Ishikawa (cell line): ENCODE data around the gene IGSF8.

ENCODE experiments used
- CEBPB ChIP-seq: IDR thresholded peaks from 2 replicates; pipeline ENCODE4 v1.6.1; 2012
- CREB1 ChIP-seq: IDR thresholded peaks from 2 replicates; pipeline ENCODE4 v1.6.1; 2012; ENCODE audit warnings: low read depth
- EGR1 ChIP-seq: IDR thresholded peaks from 2 replicates; pipeline ENCODE4 v1.6.1; 2012
- EP300 ChIP-seq: IDR thresholded peaks from 2 replicates; pipeline ENCODE4 v1.6.1; 2012; ENCODE audit warnings: borderline replicate concordance
- FOXM1 ChIP-seq: IDR thresholded peaks from 2 replicates; pipeline ENCODE4 v1.6.1; 2012; ENCODE audit warnings: low read depth, borderline replicate concordance
- MAX ChIP-seq: IDR thresholded peaks from 2 replicates; pipeline ENCODE4 v1.6.1; 2012
- NFIC ChIP-seq: IDR thresholded peaks from 2 replicates; pipeline ENCODE4 v1.6.1; 2012
- RAD21 ChIP-seq: IDR thresholded peaks from 2 replicates; pipeline ENCODE4 v1.6.1; 2012; ENCODE audit warnings: low read depth
- REST ChIP-seq: IDR thresholded peaks from 2 replicates; pipeline ENCODE4 v1.6.1; 2012; ENCODE audit warnings: low read depth, mild to moderate bottlenecking
- TAF1 ChIP-seq: IDR thresholded peaks from 2 replicates; pipeline ENCODE4 v1.6.1; 2012; ENCODE audit warnings: low read depth, mild to moderate bottlenecking
- TCF12 ChIP-seq: IDR thresholded peaks from 2 replicates; pipeline ENCODE4 v1.6.1; 2012; ENCODE audit warnings: low read depth
- TEAD4 ChIP-seq: IDR thresholded peaks from 2 replicates; pipeline ENCODE4 v1.6.1; 2012
- USF1 ChIP-seq: IDR thresholded peaks from 2 replicates; pipeline ENCODE4 v1.6.1; 2012
- YY1 ChIP-seq: IDR thresholded peaks from 2 replicates; pipeline ENCODE4 v1.6.1; 2012; ENCODE audit warnings: low read depth
- ZBTB7A ChIP-seq: IDR thresholded peaks from 2 replicates; pipeline ENCODE4 v1.6.1; 2012; ENCODE audit warnings: low read depth

The IGSF8 gene

GRCh38 chr1:160127865-160128523 is 29.6 kb upstream of the IGSF8 start:
- TF ChIP-seq ZBTB7A (no peak), CREB1 (no peak), NFIC (no peak), TEAD4 (no peak), MAX (no peak), USF1 (no peak), EP300 (no peak), TCF12 (no peak), YY1 (no peak), REST (no peak)

GRCh38 chr1:160127381-160127780 is 29.0 kb upstream of the IGSF8 start:
- TF ChIP-seq EGR1: no peak
- no peak for TF ChIP-seq REST
- no peak for TF ChIP-seq NFIC
- no peak for TF ChIP-seq EP300
- no peak for TF ChIP-seq FOXM1
- TF ChIP-seq CEBPB: no peak
- TF ChIP-seq TAF1: no peak
- no peak for TF ChIP-seq CREB1
- no peak for TF ChIP-seq RAD21
- TF ChIP-seq USF1: no peak
- TF ChIP-seq MAX: no peak
- no peak for TF ChIP-seq TCF12
- TF ChIP-seq TEAD4: no peak
- TF ChIP-seq ZBTB7A: no peak
- no peak for TF ChIP-seq YY1

GRCh38 chr1:160125746-160126145 is 27.3 kb upstream of the IGSF8 start:
- TF ChIP-seq EGR1: no peak
- no peak for TF ChIP-seq REST
- TF ChIP-seq NFIC: no peak
- no peak for TF ChIP-seq YY1
- no peak for TF ChIP-seq TEAD4
- TF ChIP-seq USF1: no peak
- no peak for TF ChIP-seq ZBTB7A
- no peak for TF ChIP-seq EP300
- no peak for TF ChIP-seq TAF1
- no peak for TF ChIP-seq TCF12
- no peak for TF ChIP-seq RAD21
- TF ChIP-seq CEBPB: no peak

- TF ChIP-seq CEBPB: peak; percentile 72
- peak; percentile 90 for TF ChIP-seq TCF12
- TF ChIP-seq EGR1: no peak
- TF ChIP-seq EP300: peak; percentile 84; the same call in 1 of the 2 replicates
- TF ChIP-seq YY1: no peak
- TF ChIP-seq REST: no peak
- peak; percentile 77 for TF ChIP-seq NFIC
- TF ChIP-seq FOXM1: peak; percentile 48; the same call in 1 of the 2 replicates
- peak; percentile 23; the same call in 1 of the 2 replicates for TF ChIP-seq USF1
- TF ChIP-seq TEAD4: peak; percentile 92
- no peak; the same call in 1 of the 2 replicates for TF ChIP-seq RAD21
- peak; percentile 52; the same call in 1 of the 2 replicates for TF ChIP-seq MAX
Observed at GRCh38 chr1:160124705-160125478, 26.5 kb upstream of the IGSF8 start.
